IPS-15b (cell line): ENCODE measurements around the gene DNAJC19.

Experiments used
- H3K27me3 ChIP-seq: one replicate; pipeline ENCODE4 v1.6.1; 2013; ENCODE audit warnings: low read length; ENCODE audit not compliant: control insufficient read depth, insufficient read depth
- H3K36me3 ChIP-seq: one replicate; pipeline ENCODE4 v1.6.1; 2013; ENCODE audit warnings: low read length; ENCODE audit not compliant: control insufficient read depth, insufficient read depth
- H3K4me1 ChIP-seq: one replicate; pipeline ENCODE4 v1.6.1; 2013; ENCODE audit warnings: mild to moderate bottlenecking, low read length; ENCODE audit not compliant: control insufficient read depth, insufficient read depth
- H3K4me3 ChIP-seq: one replicate; pipeline ENCODE4 v1.5.1; 2013; ENCODE audit warnings: low read depth, low read length
- H3K9ac ChIP-seq: one replicate; pipeline ENCODE4 v1.6.1; 2013; ENCODE audit warnings: low read depth, mild to moderate bottlenecking, low read length
- H3K9me3 ChIP-seq: one replicate; pipeline ENCODE4 v1.6.1; 2013; ENCODE audit warnings: mild to moderate bottlenecking, low read length; ENCODE audit not compliant: control insufficient read depth, insufficient read depth

DNAJC19 gene

GRCh38 chr3:180959691-180960090 lies 29.8 kb downstream of the DNAJC19 start:
- H3K36me3 ChIP-seq: peaks cover 28% of the 10 kb centered on the region
- no peak overlapping the region for H3K9ac ChIP-seq
- no peaks in the 10 kb centered on the region for H3K4me1 ChIP-seq
- no peaks in the 10 kb centered on the region for H3K9me3 ChIP-seq
- H3K4me3 ChIP-seq: no peak overlapping the region
- H3K27me3 ChIP-seq: no peaks in the 10 kb centered on the region

- Histone ChIP-seq H3K27me3 (no peaks in the 10 kb centered on the region), H3K9me3 (no peaks in the 10 kb centered on the region), H3K4me3 (no peak overlapping the region), H3K4me1 (no peaks in the 10 kb centered on the region), H3K36me3 (peaks cover 23% of the 10 kb centered on the region), H3K9ac (no peak overlapping the region)
Observed at GRCh38 chr3:180947761-180948390, 41.7 kb downstream of the DNAJC19 start.

- Histone ChIP-seq H3K36me3 (peaks cover 6% of the 10 kb centered on the region), H3K9me3 (no peaks in the 10 kb centered on the region), H3K4me1 (no peaks in the 10 kb centered on the region)
Observed at GRCh38 chr3:180940826-180941225, 48.7 kb downstream of the DNAJC19 start.

GRCh38 chr3:180934638-180935037 lies 54.9 kb downstream of the DNAJC19 start:
- no peaks in the 10 kb centered on the region for H3K9me3 ChIP-seq
- no peak overlapping the region for H3K4me3 ChIP-seq
- H3K9ac ChIP-seq: no peak overlapping the region
- H3K36me3 ChIP-seq: no peaks in the 10 kb centered on the region
- no peaks in the 10 kb centered on the region for H3K4me1 ChIP-seq
- no peaks in the 10 kb centered on the region for H3K27me3 ChIP-seq

More at GRCh38 chr3:180940826-180941225, 48.7 kb downstream of the DNAJC19 start:
- Histone ChIP-seq H3K27me3 (no peaks in the 10 kb centered on the region), H3K4me3 (no peak overlapping the region), H3K9ac (no peak overlapping the region)
